Measurements from ENCODE around the gene PDK1.
"Not testable (repeated sequence)": the region's sequence is repeated elsewhere in the genome, so short reads cannot be mapped to it uniquely, and the experiment has no call there.

PDK1 gene

GRCh38 chr2:172531309-172531708 is 24.6 kb upstream of the PDK1 start:
- H3K4me1 ChIP-seq (ENCODE audit: control insufficient read depth, insufficient read depth, low read length, poor library complexity, severe bottlenecking) = no peaks in the 10 kb centered on the region
- 100% methylated on average over 1 of the region's 2 CpGs; no CpG with 5 or more reads in 1 of the 2 experiments for WGBS, 2 experiments (ENCODE audit: insufficient coverage in 2 of 2)
- peaks cover 29% of the 10 kb centered on the region for H3K9me3 ChIP-seq (ENCODE audit: control insufficient read depth, low read length)
- H3K36me3 ChIP-seq (ENCODE audit: control insufficient read depth, insufficient read depth, low read length) = no peaks in the 10 kb centered on the region
- H3K27ac ChIP-seq (ENCODE audit: low read depth, low read length, severe bottlenecking) = no peak overlapping the region
- no peak overlapping the region for H3K4me3 ChIP-seq (ENCODE audit: extremely low read depth, insufficient read depth, low read length, poor library complexity, severe bottlenecking)

GRCh38 chr2:172532461-172532860 is 23.4 kb upstream of the PDK1 start:
- WGBS, 2 experiments (ENCODE audit: insufficient coverage in 2 of 2) = no CpG with 5 or more reads among the region's 2 CpGs
- H3K4me3 ChIP-seq (ENCODE audit: extremely low read depth, insufficient read depth, low read length, poor library complexity, severe bottlenecking); H3K36me3 ChIP-seq (ENCODE audit: control insufficient read depth, insufficient read depth, low read length); H3K27ac ChIP-seq (ENCODE audit: low read depth, low read length, severe bottlenecking); H3K4me1 ChIP-seq (ENCODE audit: control insufficient read depth, insufficient read depth, low read length, poor library complexity, severe bottlenecking): not testable (repeated sequence)
- peaks cover 23% of the 10 kb centered on the region for H3K9me3 ChIP-seq (ENCODE audit: control insufficient read depth, low read length)

GRCh38 chr2:172533687-172534086 is 22.2 kb upstream of the PDK1 start:
- Histone ChIP-seq H3K36me3 (ENCODE audit: control insufficient read depth, insufficient read depth, low read length) (no peaks in the 10 kb centered on the region), H3K4me3 (ENCODE audit: extremely low read depth, insufficient read depth, low read length, poor library complexity, severe bottlenecking) (no peak overlapping the region), H3K27ac (ENCODE audit: low read depth, low read length, severe bottlenecking) (no peak overlapping the region), H3K4me1 (ENCODE audit: control insufficient read depth, insufficient read depth, low read length, poor library complexity, severe bottlenecking) (no peaks in the 10 kb centered on the region), H3K9me3 (ENCODE audit: control insufficient read depth, low read length) (peaks cover 23% of the 10 kb centered on the region)
- WGBS, 2 experiments (ENCODE audit: insufficient coverage in 2 of 2) = 80% methylated on average over 1 of the region's 1 CpG; no CpG with 5 or more reads in 1 of the 2 experiments

- no peak overlapping the region for H3K4me3 ChIP-seq (ENCODE audit: extremely low read depth, insufficient read depth, low read length, poor library complexity, severe bottlenecking)
- no peak overlapping the region for H3K27ac ChIP-seq (ENCODE audit: low read depth, low read length, severe bottlenecking)
- no peaks in the 10 kb centered on the region for H3K4me1 ChIP-seq (ENCODE audit: control insufficient read depth, insufficient read depth, low read length, poor library complexity, severe bottlenecking)
- H3K9me3 ChIP-seq (ENCODE audit: control insufficient read depth, low read length) = peaks cover 35% of the 10 kb centered on the region
- no peaks in the 10 kb centered on the region for H3K36me3 ChIP-seq (ENCODE audit: control insufficient read depth, insufficient read depth, low read length)
- 92 to 94% methylated on average over 1 to 3 of the region's 3 CpGs for WGBS, 2 experiments (ENCODE audit: insufficient coverage in 2 of 2)
These were observed 20.8 kb upstream of the PDK1 start for GRCh38 chr2:172535119-172535518.

- peaks cover 41% of the 10 kb centered on the region for H3K9me3 ChIP-seq (ENCODE audit: control insufficient read depth, low read length)
- not testable (repeated sequence) for H3K27ac ChIP-seq (ENCODE audit: low read depth, low read length, severe bottlenecking); H3K4me3 ChIP-seq (ENCODE audit: extremely low read depth, insufficient read depth, low read length, poor library complexity, severe bottlenecking); H3K36me3 ChIP-seq (ENCODE audit: control insufficient read depth, insufficient read depth, low read length); H3K4me1 ChIP-seq (ENCODE audit: control insufficient read depth, insufficient read depth, low read length, poor library complexity, severe bottlenecking)
- 96% methylated on average over 9 of the region's 37 CpGs; no CpG with 5 or more reads in 1 of the 2 experiments for WGBS, 2 experiments (ENCODE audit: insufficient coverage in 2 of 2)
These were observed 18.0 kb upstream of the PDK1 start for GRCh38 chr2:172537851-172538250.

- no peaks in the 10 kb centered on the region for H3K4me1 ChIP-seq (ENCODE audit: control insufficient read depth, insufficient read depth, low read length, poor library complexity, severe bottlenecking)
- 96 to 100% methylated on average over 3 to 4 of the region's 4 CpGs for WGBS, 2 experiments (ENCODE audit: insufficient coverage in 2 of 2)
- no peak overlapping the region for H3K27ac ChIP-seq (ENCODE audit: low read depth, low read length, severe bottlenecking)
- no peaks in the 10 kb centered on the region for H3K36me3 ChIP-seq (ENCODE audit: control insufficient read depth, insufficient read depth, low read length)
- no peak overlapping the region for H3K4me3 ChIP-seq (ENCODE audit: extremely low read depth, insufficient read depth, low read length, poor library complexity, severe bottlenecking)
- H3K9me3 ChIP-seq (ENCODE audit: control insufficient read depth, low read length) = peaks cover 25% of the 10 kb centered on the region
These were observed 16.1 kb upstream of the PDK1 start for GRCh38 chr2:172539767-172540166.

GRCh38 chr2:172540421-172540820 is 15.5 kb upstream of the PDK1 start:
- no peaks in the 10 kb centered on the region for H3K4me1 ChIP-seq (ENCODE audit: control insufficient read depth, insufficient read depth, low read length, poor library complexity, severe bottlenecking)
- H3K4me3 ChIP-seq (ENCODE audit: extremely low read depth, insufficient read depth, low read length, poor library complexity, severe bottlenecking) = no peak overlapping the region
- peaks cover 19% of the 10 kb centered on the region for H3K9me3 ChIP-seq (ENCODE audit: control insufficient read depth, low read length)
- no peak overlapping the region for H3K27ac ChIP-seq (ENCODE audit: low read depth, low read length, severe bottlenecking)
- H3K36me3 ChIP-seq (ENCODE audit: control insufficient read depth, insufficient read depth, low read length) = no peaks in the 10 kb centered on the region

- 71 to 88% methylated on average over 1 of the region's 2 CpGs for WGBS, 2 experiments (ENCODE audit: insufficient coverage in 2 of 2)
- Histone ChIP-seq H3K4me1 (ENCODE audit: control insufficient read depth, insufficient read depth, low read length, poor library complexity, severe bottlenecking) (no peaks in the 10 kb centered on the region), H3K36me3 (ENCODE audit: control insufficient read depth, insufficient read depth, low read length) (no peaks in the 10 kb centered on the region), H3K27ac (ENCODE audit: low read depth, low read length, severe bottlenecking) (no peak overlapping the region), H3K9me3 (ENCODE audit: control insufficient read depth, low read length) (peaks cover 15% of the 10 kb centered on the region), H3K4me3 (ENCODE audit: extremely low read depth, insufficient read depth, low read length, poor library complexity, severe bottlenecking) (no peak overlapping the region)
These were observed 10.3 kb upstream of the PDK1 start for GRCh38 chr2:172545408-172546075.

GRCh38 chr2:172549131-172549530 is 6.8 kb upstream of the PDK1 start:
- no peak overlapping the region for H3K27ac ChIP-seq (ENCODE audit: low read depth, low read length, severe bottlenecking)
- peaks cover 15% of the 10 kb centered on the region for H3K9me3 ChIP-seq (ENCODE audit: control insufficient read depth, low read length)
- H3K4me1 ChIP-seq (ENCODE audit: control insufficient read depth, insufficient read depth, low read length, poor library complexity, severe bottlenecking) = peaks cover 8% of the 10 kb centered on the region
- WGBS, 2 experiments (ENCODE audit: insufficient coverage in 2 of 2) = 89 to 100% methylated on average over 1 of the region's 1 CpG
- no peaks in the 10 kb centered on the region for H3K36me3 ChIP-seq (ENCODE audit: control insufficient read depth, insufficient read depth, low read length)
- H3K4me3 ChIP-seq (ENCODE audit: extremely low read depth, insufficient read depth, low read length, poor library complexity, severe bottlenecking) = no peak overlapping the region

- no CpG with 5 or more reads among the region's 1 CpG for WGBS, 2 experiments (ENCODE audit: insufficient coverage in 2 of 2)
- H3K4me3 ChIP-seq (ENCODE audit: extremely low read depth, insufficient read depth, low read length, poor library complexity, severe bottlenecking) = not testable (repeated sequence)
These were observed 6.1 kb upstream of the PDK1 start for GRCh38 chr2:172549802-172550201.

GRCh38 chr2:172550419-172550818 is 5.5 kb upstream of the PDK1 start:
- peaks cover 15% of the 10 kb centered on the region for H3K9me3 ChIP-seq (ENCODE audit: control insufficient read depth, low read length)
- H3K36me3 ChIP-seq (ENCODE audit: control insufficient read depth, insufficient read depth, low read length) = no peaks in the 10 kb centered on the region
- H3K27ac ChIP-seq (ENCODE audit: low read depth, low read length, severe bottlenecking) = no peak overlapping the region
- no peak overlapping the region for H3K4me3 ChIP-seq (ENCODE audit: extremely low read depth, insufficient read depth, low read length, poor library complexity, severe bottlenecking)
- H3K4me1 ChIP-seq (ENCODE audit: control insufficient read depth, insufficient read depth, low read length, poor library complexity, severe bottlenecking) = peaks cover 8% of the 10 kb centered on the region

More at GRCh38 chr2:172549802-172550201, 6.1 kb upstream of the PDK1 start:
- not testable (repeated sequence) for H3K36me3 ChIP-seq (ENCODE audit: control insufficient read depth, insufficient read depth, low read length); H3K4me1 ChIP-seq (ENCODE audit: control insufficient read depth, insufficient read depth, low read length, poor library complexity, severe bottlenecking); H3K27ac ChIP-seq (ENCODE audit: low read depth, low read length, severe bottlenecking)
- peaks cover 15% of the 10 kb centered on the region for H3K9me3 ChIP-seq (ENCODE audit: control insufficient read depth, low read length)

Data from mesodermal cell (in vitro differentiated cells).